Effector memory CD4-positive, alpha-beta T cell (primary cell): Measurements from ENCODE around the gene KCND3.
"Not testable (repeated sequence)": the region's sequence is repeated elsewhere in the genome, so short reads cannot be mapped to it uniquely, and the experiment has no call there.

ENCODE experiments used
- DNase-seq, 3 donors: peaks; one replicate each; pipeline ENCODE4 v3.0.0-alpha.2; 2020
- H3K27ac ChIP-seq: 2 replicates; pipeline ENCODE4 v1.7.0; 2013; ENCODE audit warnings: mild to moderate bottlenecking, low read length, moderate library complexity; ENCODE audit not compliant: insufficient read depth, poor library complexity, severe bottlenecking
- H3K27me3 ChIP-seq: replicated peaks from 2 replicates; pipeline ENCODE4 v1.7.0; 2013; ENCODE audit warnings: mild to moderate bottlenecking, low read length; ENCODE audit not compliant: insufficient read depth, control insufficient read depth, poor library complexity, severe bottlenecking
- H3K36me3 ChIP-seq: 2 replicates; pipeline ENCODE4 v1.7.0; 2013; ENCODE audit warnings: mild to moderate bottlenecking, low read length, moderate library complexity; ENCODE audit not compliant: control insufficient read depth, insufficient read depth
- H3K4me1 ChIP-seq: 2 replicates; pipeline ENCODE4 v1.7.0; 2013; ENCODE audit warnings: low read length, mild to moderate bottlenecking; ENCODE audit not compliant: control insufficient read depth, insufficient read depth, poor library complexity, severe bottlenecking
- H3K4me3 ChIP-seq: 2 replicates; pipeline ENCODE4 v1.7.0; 2013; ENCODE audit warnings: low read length, low read depth, mild to moderate bottlenecking; ENCODE audit not compliant: insufficient read depth, poor library complexity, severe bottlenecking
- H3K9me3 ChIP-seq: 2 replicates; pipeline ENCODE4 v1.7.0; 2013; ENCODE audit warnings: mild to moderate bottlenecking, low read length, moderate library complexity; ENCODE audit not compliant: control insufficient read depth

Gene KCND3

DNA sequence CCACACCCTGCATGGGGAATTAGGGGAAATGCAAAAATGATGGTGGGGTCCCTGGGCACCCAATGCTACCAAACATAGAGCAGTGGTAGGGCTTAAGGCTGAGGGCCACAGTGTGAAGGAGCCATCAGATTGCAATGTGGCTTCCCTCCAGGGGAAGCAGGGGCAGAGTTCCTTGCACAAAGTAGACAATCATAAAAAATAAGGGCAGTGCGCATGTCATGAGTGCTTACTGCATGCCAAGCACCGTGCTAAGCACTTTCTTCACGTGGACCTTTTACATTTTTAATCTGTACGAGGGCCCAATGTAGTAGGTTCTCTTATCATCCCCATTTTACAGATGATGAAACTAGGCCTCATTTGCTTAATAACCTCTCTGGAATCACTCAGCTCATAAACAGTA is 177.2 kb downstream of the KCND3 start:
- DNase-seq: no peak
- H3K4me1 ChIP-seq: no peaks in the 10 kb centered on the region
- no peaks in the 10 kb centered on the region for H3K27me3 ChIP-seq

DNA sequence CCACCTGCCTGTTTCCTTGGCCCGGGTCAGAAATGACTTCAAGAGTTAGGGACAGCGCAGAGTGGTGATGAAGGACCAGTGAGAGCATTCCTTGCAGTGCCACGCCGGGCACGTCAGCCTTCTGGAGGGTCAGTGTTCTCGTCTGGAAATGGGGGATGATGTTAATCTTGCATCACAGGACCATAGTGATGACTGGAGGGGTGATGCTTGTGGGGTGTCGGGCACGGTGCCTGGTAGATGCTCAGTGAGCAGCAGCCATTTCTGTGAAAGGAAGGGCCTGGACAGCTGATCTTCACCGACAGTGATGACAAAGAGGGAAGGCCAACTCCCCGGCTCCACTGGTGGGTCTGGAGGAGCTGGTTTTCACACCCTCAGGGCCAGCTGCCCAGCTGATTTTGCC is 177.6 kb downstream of the KCND3 start:
- Histone ChIP-seq H3K4me1 (no peaks in the 10 kb centered on the region), H3K27ac (no peak overlapping the region), H3K4me3 (no peak overlapping the region), H3K27me3 (no peaks in the 10 kb centered on the region), H3K36me3 (no peaks in the 10 kb centered on the region), H3K9me3 (no peaks in the 10 kb centered on the region)
- no peak for DNase-seq

More for the DNA sequence above, 177.2 kb downstream of the KCND3 start:
- no peaks in the 10 kb centered on the region for H3K36me3 ChIP-seq
- no peaks in the 10 kb centered on the region for H3K9me3 ChIP-seq
- no peak overlapping the region for H3K4me3 ChIP-seq
- H3K27ac ChIP-seq: no peak overlapping the region

DNA sequence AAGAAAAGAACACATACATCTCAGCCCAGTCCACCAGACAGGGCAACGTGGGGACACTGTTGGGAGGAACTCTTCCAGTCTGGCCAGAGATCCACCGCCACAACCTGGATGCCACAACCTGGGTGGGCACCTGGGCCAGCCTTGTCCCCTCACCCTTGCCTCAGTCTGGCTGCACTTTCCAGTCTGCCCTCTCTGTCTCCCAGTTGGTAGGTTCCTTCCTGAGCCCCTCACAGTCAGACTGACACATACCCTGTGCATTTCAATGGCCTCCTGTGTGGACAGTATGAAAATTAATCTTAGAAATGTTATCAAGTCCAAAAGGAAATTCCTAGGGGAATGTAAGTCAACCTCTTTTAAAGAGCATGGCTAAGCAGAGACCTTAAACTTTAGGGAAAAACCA is 184.2 kb downstream of the KCND3 start:
- no peak for DNase-seq
- Histone ChIP-seq H3K36me3 (no peaks in the 10 kb centered on the region), H3K27ac (no peak overlapping the region), H3K9me3 (no peaks in the 10 kb centered on the region), H3K4me1 (no peaks in the 10 kb centered on the region), H3K27me3 (no peaks in the 10 kb centered on the region), H3K4me3 (no peak overlapping the region)

DNA sequence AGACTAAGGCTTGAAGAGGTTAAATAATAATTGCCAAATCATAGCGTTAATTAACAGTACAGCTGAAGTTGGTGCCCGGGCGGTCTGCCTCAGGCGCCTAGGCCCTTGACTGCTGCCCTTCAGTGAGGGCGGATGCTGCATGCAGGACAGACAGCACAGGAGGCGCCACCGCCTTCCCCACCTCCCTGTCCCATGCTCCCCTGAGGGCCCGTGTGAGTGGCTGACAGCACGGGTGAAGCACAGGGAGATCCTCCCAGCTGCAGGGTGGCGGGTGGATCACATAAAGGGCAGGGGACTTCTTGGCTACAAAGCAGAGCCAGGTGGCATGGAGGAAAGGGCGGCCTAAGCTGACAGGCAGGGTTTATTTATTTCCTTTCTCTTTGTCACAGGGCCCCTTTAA is 184.7 kb downstream of the KCND3 start:
- no peak overlapping the region for H3K4me3 ChIP-seq
- no peaks in the 10 kb centered on the region for H3K4me1 ChIP-seq
- no peaks in the 10 kb centered on the region for H3K27me3 ChIP-seq
- no peaks in the 10 kb centered on the region for H3K9me3 ChIP-seq
- H3K36me3 ChIP-seq: no peaks in the 10 kb centered on the region
- no peak for DNase-seq
- no peak overlapping the region for H3K27ac ChIP-seq

DNA sequence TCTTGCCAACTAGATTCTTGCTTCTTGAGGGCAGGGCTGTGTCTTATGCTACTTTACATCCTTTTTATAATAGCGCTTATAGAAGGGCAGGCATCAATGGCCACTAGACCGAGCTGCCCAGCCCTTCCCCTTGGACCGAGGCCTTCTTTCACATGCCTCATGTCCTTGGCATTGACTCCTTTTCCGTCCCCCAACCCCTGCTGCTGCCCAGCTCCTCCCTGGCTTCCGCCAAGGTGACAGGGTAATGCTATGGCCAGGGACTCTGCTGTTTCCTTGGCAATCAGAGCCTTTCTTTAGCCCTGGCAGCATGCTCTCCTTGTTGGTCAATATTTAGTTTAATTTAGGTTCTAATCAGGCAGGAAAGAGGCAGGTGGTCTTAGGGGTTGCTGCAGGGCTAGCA is 185.5 kb downstream of the KCND3 start:
- no peaks in the 10 kb centered on the region for H3K9me3 ChIP-seq
- DNase-seq: no peak
- H3K36me3 ChIP-seq: no peaks in the 10 kb centered on the region
- no peaks in the 10 kb centered on the region for H3K27me3 ChIP-seq
- no peak overlapping the region for H3K27ac ChIP-seq
- H3K4me1 ChIP-seq: no peaks in the 10 kb centered on the region
- H3K4me3 ChIP-seq: no peak overlapping the region

DNA sequence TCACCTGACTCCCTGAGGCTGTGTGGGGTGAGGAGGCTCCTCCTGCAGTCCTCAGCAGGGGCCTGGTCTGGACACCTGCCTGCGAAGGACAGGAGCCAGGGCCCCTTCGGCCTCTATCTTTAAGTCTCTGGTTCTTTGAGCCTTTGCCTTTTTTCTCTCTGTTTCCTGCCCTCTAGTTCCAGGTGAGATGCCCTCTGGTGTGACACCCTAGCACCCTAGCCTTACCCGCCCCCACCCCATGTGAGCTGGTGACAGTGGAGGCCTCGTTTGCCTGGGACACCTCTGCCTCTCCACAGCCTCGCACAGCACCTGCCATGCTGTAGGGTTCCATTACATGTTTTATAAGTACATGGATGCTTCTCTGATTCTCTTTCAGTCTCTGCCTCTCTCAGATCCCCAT is 186.5 kb downstream of the KCND3 start:
- Histone ChIP-seq H3K27me3 (no peaks in the 10 kb centered on the region), H3K9me3 (no peaks in the 10 kb centered on the region), H3K4me1 (no peaks in the 10 kb centered on the region), H3K27ac (no peak overlapping the region), H3K36me3 (no peaks in the 10 kb centered on the region), H3K4me3 (no peak overlapping the region)
- no peak for DNase-seq

DNA sequence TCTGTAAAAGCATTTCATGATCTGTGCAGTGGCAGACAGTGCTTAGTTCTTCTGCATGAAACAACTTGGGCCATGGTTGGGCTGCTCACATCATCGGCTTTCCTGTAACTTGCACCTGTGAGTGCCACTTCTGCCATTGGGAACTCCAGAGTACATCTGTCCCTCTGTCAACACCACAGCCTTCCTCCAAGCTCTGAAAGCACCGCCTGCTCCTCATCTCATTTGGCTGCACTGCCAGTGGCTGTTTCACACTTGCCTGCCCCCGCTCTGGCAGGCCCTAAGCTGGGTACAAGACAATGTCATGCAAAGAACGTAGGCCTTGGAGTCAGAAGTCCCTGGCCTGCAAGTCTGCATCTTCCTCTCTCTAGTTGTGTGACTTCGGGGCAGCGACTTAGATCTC is 187.4 kb downstream of the KCND3 start:
- H3K27me3 ChIP-seq: no peaks in the 10 kb centered on the region
- no peak overlapping the region for H3K4me3 ChIP-seq
- H3K4me1 ChIP-seq: no peaks in the 10 kb centered on the region
- no peaks in the 10 kb centered on the region for H3K9me3 ChIP-seq
- H3K27ac ChIP-seq: no peak overlapping the region
- no peaks in the 10 kb centered on the region for H3K36me3 ChIP-seq
- no peak for DNase-seq

DNA sequence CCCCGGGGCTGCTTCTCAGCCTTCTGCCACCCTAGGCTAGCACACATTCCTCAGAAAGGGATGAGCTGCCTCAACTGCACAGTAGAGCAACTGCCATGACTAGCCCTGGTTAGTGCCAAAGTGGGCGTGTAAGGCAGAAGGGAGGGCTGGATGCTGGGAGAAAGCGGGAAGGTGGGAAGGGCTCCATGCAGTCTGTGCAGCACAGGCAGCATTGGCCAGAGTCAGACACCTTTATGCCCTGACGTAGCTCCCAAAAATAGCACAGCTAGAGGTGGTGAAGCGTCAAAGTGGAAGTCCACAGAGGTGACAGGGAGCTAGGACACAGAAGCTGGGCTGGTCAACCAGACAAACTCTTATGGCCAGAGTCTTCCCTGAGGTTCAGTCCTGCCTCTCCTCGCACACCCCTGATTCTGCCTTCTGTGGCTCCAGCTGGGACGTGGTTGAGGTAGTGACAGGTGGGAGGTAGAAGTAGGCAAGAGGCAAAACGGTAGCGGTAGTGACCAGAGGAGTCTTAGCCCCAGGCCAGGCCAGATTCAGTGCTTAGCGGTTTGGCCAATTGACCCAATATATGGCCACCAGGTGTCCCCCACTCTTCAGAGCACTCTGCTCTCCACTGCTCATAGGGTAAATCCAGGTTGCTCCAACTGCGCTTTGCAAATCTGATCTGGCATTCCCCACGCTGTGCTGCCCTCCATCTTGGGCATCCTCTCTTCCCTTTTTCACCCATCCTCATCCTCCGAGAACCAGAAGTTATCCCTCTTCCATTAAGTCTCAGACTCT is 188.2 kb downstream of the KCND3 start:
- H3K27me3 ChIP-seq: no peaks in the 10 kb centered on the region
- DNase-seq: no peak

DNA sequence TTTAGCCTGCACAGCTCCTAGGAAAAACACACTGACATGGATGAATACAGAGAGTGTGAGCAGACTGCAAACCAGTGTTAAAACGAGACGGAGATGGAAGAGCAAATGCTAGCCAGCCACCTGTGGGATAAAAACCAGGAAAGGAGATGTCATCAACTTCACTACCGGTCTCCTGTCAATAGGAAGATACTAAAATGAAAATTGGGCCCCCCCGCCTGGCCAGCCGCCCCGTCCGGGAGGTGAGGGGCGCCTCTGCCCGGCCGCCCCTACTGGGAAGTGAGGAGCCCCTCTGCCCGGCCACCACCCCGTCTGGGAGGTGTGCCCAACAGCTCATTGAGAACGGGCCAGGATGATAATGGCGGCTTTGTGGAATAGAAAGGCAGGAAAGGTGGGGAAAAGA is 189.7 kb downstream of the KCND3 start:
- not testable (repeated sequence) for H3K27me3 ChIP-seq, DNase-seq, H3K4me3 ChIP-seq, H3K4me1 ChIP-seq, H3K27ac ChIP-seq, H3K36me3 ChIP-seq, H3K9me3 ChIP-seq

More for the DNA sequence above, 188.2 kb downstream of the KCND3 start:
- no peaks in the 10 kb centered on the region for H3K36me3 ChIP-seq
- H3K4me3 ChIP-seq: no peak overlapping the region
- no peak overlapping the region for H3K27ac ChIP-seq
- no peaks in the 10 kb centered on the region for H3K4me1 ChIP-seq
- no peaks in the 10 kb centered on the region for H3K9me3 ChIP-seq

DNA sequence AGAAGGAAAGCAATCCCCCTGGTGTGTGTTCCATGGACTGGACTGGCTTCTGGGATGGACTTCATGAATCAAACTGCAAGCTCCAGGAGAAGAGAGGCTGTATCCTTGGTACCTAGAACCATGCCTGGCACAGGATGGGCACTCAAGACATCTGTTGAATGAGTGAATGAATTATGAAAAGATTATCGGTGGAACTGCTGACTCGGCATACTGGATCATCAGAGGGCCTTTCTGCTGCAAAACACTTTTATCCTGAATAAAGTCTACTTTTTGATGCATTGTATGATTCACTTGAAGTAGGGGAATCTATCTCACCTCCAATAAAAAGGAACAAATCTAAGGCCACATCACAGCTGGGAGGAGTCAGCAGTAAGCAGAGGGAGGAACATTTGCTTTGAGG is 190.9 kb downstream of the KCND3 start:
- DNase-seq: no peak
- Histone ChIP-seq H3K27ac (no peak overlapping the region), H3K4me1 (no peaks in the 10 kb centered on the region), H3K9me3 (no peaks in the 10 kb centered on the region), H3K4me3 (no peak overlapping the region), H3K36me3 (no peaks in the 10 kb centered on the region), H3K27me3 (no peaks in the 10 kb centered on the region)
